ENCODE measurements around the gene CIAO3.

Gene CIAO3

GRCh38 chr16:788399-789126, 47.8 kb upstream of the CIAO3 start, which contains the start of gene CHTF18:
Gene CHTF18 (plus strand): TSS chr16:788620. CDS start chr16:788685, 65 bp downstream.
- Histone ChIP-seq H4K20me1 (ENCODE audit: insufficient read depth, low read length) (no peaks in the 10 kb centered on the region; the same call in 1 of the 2 replicates), H3K4me3 (ENCODE audit: low read length) (peak within 1 kb of the TSS; percentile 97), H3K4me2 (ENCODE audit: low read depth, low read length) (peak within 1 kb of the TSS; percentile 94), H3K9ac (ENCODE audit: low read length) (peak within 1 kb of the TSS; percentile 80), H2AFZ (ENCODE audit: low read length) (peak within 1 kb of the TSS; percentile 96), H3K9me3 (replicated peaks; ENCODE audit: insufficient read depth, low read length) (no peaks in the 10 kb centered on the region), H3K36me3 (replicated peaks; ENCODE audit: insufficient read depth, low read length) (no peaks in the 10 kb centered on the region; the same call in 1 of the 2 replicates), H3K4me1 (ENCODE audit: low read length) (0 out of 2 replicates have a peak, but pooled peaks cover 9% of the 10 kb centered on the region), H3K27ac (ENCODE audit: low read length) (peak within 1 kb of the TSS; percentile 21; the same call in 1 of the 2 replicates), H3K27me3 (replicated peaks; ENCODE audit: insufficient read depth, low read length) (no peaks in the 10 kb centered on the region), H3F3A (ENCODE audit: insufficient read depth, low read length) (no peaks in the 10 kb centered on the region), H3K79me2 (ENCODE audit: low read length) (peaks cover 33% of the 10 kb centered on the region), H3K9me2 (replicated peaks; ENCODE audit: insufficient read depth, low read length) (no peaks in the 10 kb centered on the region)
- peak; percentile 92 for DNase-seq
- TF ChIP-seq CTCF (IDR thresholded peaks at IDR 0.05; ENCODE audit: low read length) = no peak

GRCh38 chr16:787978-788398, 47.2 kb upstream of the CIAO3 start, which contains the start of gene RPUSD1:
Gene RPUSD1 (minus strand): TSS chr16:788381. CDS start chr16:787737, 644 bp downstream.
- DNase-seq = peak; percentile 15
- Histone ChIP-seq H4K20me1 (ENCODE audit: insufficient read depth, low read length) (no peaks in the 10 kb centered on the region; the same call in 1 of the 2 replicates), H3K4me2 (ENCODE audit: low read depth, low read length) (peak within 1 kb of the TSS; percentile 94), H3K4me1 (ENCODE audit: low read length) (0 out of 2 replicates have a peak, but pooled peaks cover 9% of the 10 kb centered on the region), H3K9me3 (replicated peaks; ENCODE audit: insufficient read depth, low read length) (no peaks in the 10 kb centered on the region), H3F3A (ENCODE audit: insufficient read depth, low read length) (no peaks in the 10 kb centered on the region), H3K9me2 (replicated peaks; ENCODE audit: insufficient read depth, low read length) (no peaks in the 10 kb centered on the region), H3K4me3 (ENCODE audit: low read length) (peak within 1 kb of the TSS; percentile 97), H3K79me2 (ENCODE audit: low read length) (peaks cover 33% of the 10 kb centered on the region), H2AFZ (ENCODE audit: low read length) (peak within 1 kb of the TSS; percentile 96), H3K27ac (ENCODE audit: low read length) (peak within 1 kb of the TSS; percentile 21; the same call in 1 of the 2 replicates), H3K36me3 (replicated peaks; ENCODE audit: insufficient read depth, low read length) (no peaks in the 10 kb centered on the region; the same call in 1 of the 2 replicates), H3K27me3 (replicated peaks; ENCODE audit: insufficient read depth, low read length) (0 out of 2 replicates have a peak, but pooled peaks cover 5% of the 10 kb centered on the region), H3K9ac (ENCODE audit: low read length) (peak within 1 kb of the TSS; percentile 80)
- TF ChIP-seq EZH2 (optimal IDR thresholded peaks at IDR 0.05; ENCODE audit: low read depth, low read length) = no peak
- TF ChIP-seq CTCF (IDR thresholded peaks at IDR 0.05; ENCODE audit: low read length) = no peak

- no peak for DNase-seq
- no peak for TF ChIP-seq CTCF (IDR thresholded peaks at IDR 0.05; ENCODE audit: low read length)
- no peak for TF ChIP-seq EZH2phosphoT487 (IDR thresholded peaks at IDR 0.05; ENCODE audit: low read length)
- TF ChIP-seq EZH2 (optimal IDR thresholded peaks at IDR 0.05; ENCODE audit: low read depth, low read length) = no peak
- 0 out of 2 replicates have a peak, but pooled peaks cover 9% of the 10 kb centered on the region for H3K4me1 ChIP-seq (ENCODE audit: low read length)
- peaks cover 10% of the 10 kb centered on the region for H3K27me3 ChIP-seq (replicated peaks; ENCODE audit: insufficient read depth, low read length)
- no peaks in the 10 kb centered on the region for H3F3A ChIP-seq (ENCODE audit: insufficient read depth, low read length)
- peak overlapping the region; percentile 70 for H3K9ac ChIP-seq (ENCODE audit: low read length)
- no peaks in the 10 kb centered on the region; the same call in 1 of the 2 replicates for H3K36me3 ChIP-seq (replicated peaks; ENCODE audit: insufficient read depth, low read length)
- peak overlapping the region; percentile 81 for H3K4me3 ChIP-seq (ENCODE audit: low read length)
- H3K9me2 ChIP-seq (replicated peaks; ENCODE audit: insufficient read depth, low read length) = no peaks in the 10 kb centered on the region
- no peak overlapping the region for H3K27ac ChIP-seq (ENCODE audit: low read length)
- peaks cover 33% of the 10 kb centered on the region for H3K79me2 ChIP-seq (ENCODE audit: low read length)
- H2AFZ ChIP-seq (ENCODE audit: low read length) = no peak overlapping the region
- peak overlapping the region; percentile 84 for H3K4me2 ChIP-seq (ENCODE audit: low read depth, low read length)
- H3K9me3 ChIP-seq (replicated peaks; ENCODE audit: insufficient read depth, low read length) = no peaks in the 10 kb centered on the region
- no peaks in the 10 kb centered on the region; the same call in 1 of the 2 replicates for H4K20me1 ChIP-seq (ENCODE audit: insufficient read depth, low read length)
Measured at GRCh38 chr16:787321-787966, 46.6 kb upstream of the CIAO3 start.

All from MM.1S (cell line).